ENCODE results near the gene SACM1L. TPM values are rescaled to one million over a fixed set of nuclear protein-coding genes. Genes with fewer than 3 reads are reported as not detected.
A peak's percentile ranks its signal among the peaks of the same experiment; 100 is the strongest.

Gene SACM1L
- total RNA-seq (2016; rRNA removed; fragmentation: Illumina TruSeq; extraction: Trizol) (27.8 and 37.4 TPM in 2 replicates), polyA plus RNA-seq (2011; rRNA removed) (12.0 and 15.1 TPM in 2 replicates), polyA minus RNA-seq (2011; rRNA and poly(A)+ RNA removed; ENCODE audit: low replicate concordance) (11.2 and 34.4 TPM in 2 replicates), Bru-seq, nascent RNA (percentile 82 among the genes with signal in this experiment), BruChase-seq, experiment 1, labeled RNA remaining after a 6-hour chase (percentile 85 among the genes with signal in this experiment), BruChase-seq, experiment 2, labeled RNA remaining after a 2-hour chase (percentile 86 among the genes with signal in this experiment)
- total RNA-seq (2016; cell fraction: cytosol; rRNA removed; fragmentation: Illumina TruSeq; extraction: Trizol; ENCODE audit: low read depth): 4.8 and 5.9 TPM in 2 replicates
- total RNA-seq (2016; cell fraction: insoluble cytoplasmic fraction; rRNA removed; fragmentation: Illumina TruSeq; extraction: Trizol): 27.1 and 39.1 TPM in 2 replicates
- 9.6 and 11.6 TPM in 2 replicates for total RNA-seq (2016; cell fraction: membrane; rRNA removed; fragmentation: Illumina TruSeq; extraction: Trizol)
- total RNA-seq (2016; cell fraction: nucleus; rRNA removed; fragmentation: Illumina TruSeq; extraction: Trizol): 42.5 and 44.3 TPM in 2 replicates
- 3.8 and 6.6 TPM in 2 replicates for polyA plus RNA-seq (2011; cell fraction: cytosol; rRNA removed)
- 12.4 and 14.3 TPM in 2 replicates for polyA plus RNA-seq (2011; cell fraction: nucleus; rRNA removed)
- 16.5 and 20.6 TPM in 2 replicates for polyA plus RNA-seq (2012)
- polyA plus RNA-seq (2016; cell fraction: cytosol; fragmentation: Illumina TruSeq; extraction: Trizol; ENCODE audit: low read depth): 1.5 and 1.7 TPM in 2 replicates
- 32.9 and 37.8 TPM in 2 replicates for polyA plus RNA-seq (2016; cell fraction: insoluble cytoplasmic fraction; fragmentation: Illumina TruSeq; extraction: Trizol; ENCODE audit: low read depth)
- 4.5 and 5.1 TPM in 2 replicates for polyA plus RNA-seq (2016; cell fraction: membrane; fragmentation: Illumina TruSeq; extraction: Trizol; ENCODE audit: low read depth)
- polyA plus RNA-seq (2016; cell fraction: nucleus; fragmentation: Illumina TruSeq; extraction: Trizol; ENCODE audit: insufficient read depth, low read depth): 52.6 and 65.8 TPM in 2 replicates
- polyA minus RNA-seq (2011; cell fraction: cytosol; rRNA and poly(A)+ RNA removed): 13.3 and 19.4 TPM in 2 replicates
- polyA minus RNA-seq (2011; cell fraction: nucleus; rRNA and poly(A)+ RNA removed): 57.6 and 62.6 TPM in 2 replicates
- long read RNA-seq, experiment 1, transcript SACM1L-201 (20 exons, 3,723 nt): major isoform, 6 of 12 reads
- long read RNA-seq, experiment 1, partial matches to known transcripts: 3 of 12 reads
- long read RNA-seq, experiment 1, other reads (novel, unspliced or antisense): 3 of 12 reads
- long read RNA-seq, experiment 2, partial matches to known transcripts: 0 of 28 reads
- long read RNA-seq, experiment 2, other reads (novel, unspliced or antisense): 24 of 28 reads

GRCh38 chr3:45688882-45689786, at the start of gene SACM1L:
Gene SACM1L (plus strand): TSS chr3:45689396. CDS start chr3:45689466, 70 bp downstream.
- Histone ChIP-seq H3K36me3 (replicated peaks in 1 of 2; ENCODE audit: control insufficient read depth in 1 of 2, insufficient read depth in 2 of 2, low read length in 2 of 2) (0 out of 5 replicates have a peak, but pooled peaks cover 0 to 3% of the 10 kb centered on the region in 2 experiments), H3K79me2 (ENCODE audit: insufficient read depth, low read length) (peaks cover 47% of the 10 kb centered on the region), H3K27ac (ENCODE audit: extremely low read length, insufficient read depth, low read length) (peak within 1 kb of the TSS; percentile 87), H3K4me3 (replicated peaks in 1 of 3; ENCODE audit: insufficient read depth in 1 of 3, low read depth in 2 of 3, low read length in 3 of 3) (peak within 1 kb of the TSS; percentile 74 to 99 (median 90)), H3K9ac (ENCODE audit: insufficient read depth, low read depth, low read length) (peak within 1 kb of the TSS; percentile 96), H3K4me1 (ENCODE audit: insufficient read depth, low read length) (peaks cover 56% of the 10 kb centered on the region), H2AFZ (ENCODE audit: low read length) (peak within 1 kb of the TSS; percentile 65), H3K4me2 (ENCODE audit: low read depth, low read length) (peak within 1 kb of the TSS; percentile 90), H3K9me3 (ENCODE audit: low read length) (no peaks in the 10 kb centered on the region), H3K27me3 (ENCODE audit: control insufficient read depth in 1 of 2, insufficient read depth in 2 of 2, low read length in 2 of 2) (no peaks in the 10 kb centered on the region; a peak in 1 of 5 replicates), H4K20me1 (ENCODE audit: insufficient read depth, low read length) (no peaks in the 10 kb centered on the region)
- TSS peak; percentile 68 for BruUV-seq (replicated peaks)
- ChIA-PET CTCF (ENCODE audit: low intra/inter-chr PET ratio, low total read pairs) (interaction anchor here (1.7 kb wide), 1 partner anchor 24 kb away, joined by 6 read pairs; no protein-coding TSS in a partner anchor), POLR2A (interaction anchor here (0.7 to 1.5 kb wide), 7 partner anchors 10 to 1134 kb away, joined by 3 to 5 read pairs (median 3); partner anchors contain the start of gene ZKSCAN7)
- DNase-seq (ENCODE audit: low spot score): peak; percentile 96
- peak; percentile 94 for ATAC-seq
- intact Hi-C loops (cut with micrococcal nuclease; ENCODE audit: unreplicated experiment) (no loop called here), in situ Hi-C loops (cut with HindIII; ENCODE audit: extremely low pct_ligation_motif_present, low pct_unique_long_range_greater_than_20kb) (no loop called here)
- FAIRE-seq: peak; percentile 37
- under 1% methylated on average over 37 of the region's 81 CpGs for WGBS (ENCODE audit: low lambda C conversion rate)
- peak; percentile 56; the same call in 1 of the 2 replicates for TF ChIP-seq SOX13 (IDR thresholded peaks at IDR 0.05)
- TF ChIP-seq SOX13 (CRISPR knock-in tag; conservative IDR thresholded peaks at IDR 0.05 in 1 of 2, IDR thresholded peaks at IDR 0.05 in 1 of 2): peak in 1 of 2 experiments; percentile 41; a peak in 2 of 4 replicates
- no peak for TF ChIP-seq YY1 (IDR thresholded peaks at IDR 0.05; ENCODE audit: insufficient read depth, insufficient replicate concordance, low read depth, low read length)
- TF ChIP-seq THAP11 (CRISPR knock-in tag; IDR thresholded peaks at IDR 0.05): peak; percentile 92
- no peak for TF ChIP-seq PRDM4 (CRISPR knock-in tag; IDR thresholded peaks at IDR 0.05; ENCODE audit: borderline replicate concordance)
- TF ChIP-seq KLF12 (CRISPR knock-in tag; IDR thresholded peaks at IDR 0.05; ENCODE audit: borderline replicate concordance): peak; percentile 86; the same call in 1 of the 2 replicates
- no peak for TF ChIP-seq IRX3 (CRISPR knock-in tag; IDR thresholded peaks at IDR 0.05; ENCODE audit: borderline replicate concordance, low read depth)
- peak; percentile 92 for TF ChIP-seq BCL3 (CRISPR knock-in tag; IDR thresholded peaks at IDR 0.05)
- TF ChIP-seq ZNF180 (CRISPR knock-in tag; IDR thresholded peaks at IDR 0.05; ENCODE audit: borderline replicate concordance, low read depth): 0 out of 2 replicates have a peak, but pooled peaks have one; percentile 56
- no peak for TF ChIP-seq HES4 (CRISPR knock-in tag; IDR thresholded peaks at IDR 0.05; ENCODE audit: borderline replicate concordance)
- TF ChIP-seq SRSF4 (IDR thresholded peaks at IDR 0.05; ENCODE audit: low read depth, low read length, poor library complexity, severe bottlenecking): no peak
- peak; percentile 77 for TF ChIP-seq ISL2 (CRISPR knock-in tag; IDR thresholded peaks at IDR 0.05)
- no peak for TF ChIP-seq NBN (conservative IDR thresholded peaks at IDR 0.05)
